HepG2 (cell line): ENCODE results near the gene LCN2. TPM values are rescaled to one million over a fixed set of nuclear protein-coding genes. Genes with fewer than 3 reads are reported as not detected.

Source experiments
- CHCHD3 ChIP-seq: sonication (generic); formaldehyde crosslinking; IDR thresholded peaks from 2 replicates; pipeline ENCODE4 v1.8.0; 2022; ENCODE audit warnings: mild to moderate bottlenecking, missing genetic modification reagents, moderate library complexity
- DBP ChIP-seq: sonication (generic); formaldehyde crosslinking; IDR thresholded peaks from 2 replicates; pipeline ENCODE4 v1.4.0; 2020; ENCODE audit warnings: missing genetic modification reagents; ENCODE audit errors: not compliant biosample characterization
- ETV5 ChIP-seq: IDR thresholded peaks from 2 replicates; pipeline ENCODE4 v1.6.1; 2018; ENCODE audit warnings: missing biosample characterization, missing genetic modification reagents, inconsistent platforms, borderline replicate concordance
- GTF2F1 ChIP-seq: fragments of 150-350 bp; IDR thresholded peaks from 2 replicates; pipeline ENCODE4 v1.6.1; 2014; ENCODE audit warnings: low read length
- KDM4B ChIP-seq: sonication (generic); formaldehyde crosslinking; IDR thresholded peaks from 2 replicates; pipeline ENCODE4 v1.4.0; 2020; ENCODE audit warnings: missing genetic modification reagents
- KDM5A ChIP-seq: fragments of 200-600 bp; sonication (generic); IDR thresholded peaks from 2 replicates; pipeline ENCODE4 v1.7.0; 2018; ENCODE audit warnings: antibody characterized with exemption, mild to moderate bottlenecking, low read length, borderline replicate concordance
- MBD4 ChIP-seq: IDR thresholded peaks from 2 replicates; pipeline ENCODE4 v1.6.1; 2012; ENCODE audit warnings: low read length, inconsistent platforms, borderline replicate concordance
- MEF2D ChIP-seq: sonication (generic); formaldehyde crosslinking; IDR thresholded peaks from 2 replicates; pipeline ENCODE4 v1.5.1; 2020; ENCODE audit warnings: mild to moderate bottlenecking, missing genetic modification reagents
- PAWR ChIP-seq: sonication (generic); formaldehyde crosslinking; IDR thresholded peaks from 2 replicates; pipeline ENCODE4 v1.4.0; 2020; ENCODE audit warnings: missing genetic modification reagents, mild to moderate bottlenecking, borderline replicate concordance
- PHF8 ChIP-seq: sonication (generic); formaldehyde crosslinking; IDR thresholded peaks from 2 replicates; pipeline ENCODE4 v1.5.0; 2020; ENCODE audit warnings: missing genetic modification reagents
- SPEN ChIP-seq: sonication (generic); formaldehyde crosslinking; IDR thresholded peaks from 2 replicates; pipeline ENCODE4 v1.5.1; 2020; ENCODE audit warnings: low read depth, mild to moderate bottlenecking, missing genetic modification reagents
- SRSF9 ChIP-seq: fragments of 200-400 bp; formaldehyde crosslinking; IDR thresholded peaks from 2 replicates; pipeline ENCODE4 v1.6.1; 2018; ENCODE audit warnings: borderline replicate concordance, mild to moderate bottlenecking, low read depth, low read length; ENCODE audit not compliant: insufficient read depth, poor library complexity, severe bottlenecking
- SRY ChIP-seq: sonication (generic); formaldehyde crosslinking; IDR thresholded peaks from 2 replicates; pipeline ENCODE4 v1.8.0; 2022; ENCODE audit warnings: mild to moderate bottlenecking, missing genetic modification reagents
- TOPORS ChIP-seq: sonication (generic); formaldehyde crosslinking; IDR thresholded peaks from 2 replicates; pipeline ENCODE4 v1.8.0; 2023; ENCODE audit warnings: mild to moderate bottlenecking, missing genetic modification reagents
- YEATS2 ChIP-seq: sonication (generic); formaldehyde crosslinking; IDR thresholded peaks from 2 replicates; pipeline ENCODE4 v1.4.0; 2020; ENCODE audit warnings: missing genetic modification reagents, borderline replicate concordance
- ZNF12 ChIP-seq: sonication (generic); formaldehyde crosslinking; IDR thresholded peaks from 2 replicates; pipeline ENCODE4 v1.5.0; 2020; ENCODE audit warnings: missing genetic modification reagents
- ZNF251 ChIP-seq: sonication (generic); formaldehyde crosslinking; IDR thresholded peaks from 2 replicates; pipeline ENCODE4 v1.9.0; 2021; ENCODE audit warnings: mild to moderate bottlenecking, missing genetic modification reagents
- ZNF556 ChIP-seq: sonication (generic); formaldehyde crosslinking; IDR thresholded peaks from 2 replicates; pipeline ENCODE4 v1.4.0; 2020; ENCODE audit warnings: mild to moderate bottlenecking, missing genetic modification reagents, borderline replicate concordance
- ZNF558 ChIP-seq: sonication (generic); formaldehyde crosslinking; IDR thresholded peaks from 2 replicates; pipeline ENCODE4 v1.9.0; 2022; ENCODE audit warnings: mild to moderate bottlenecking, missing genetic modification reagents, borderline replicate concordance
- ZNF580 ChIP-seq: IDR thresholded peaks from 2 replicates; pipeline ENCODE4 v1.6.1; 2016; ENCODE audit warnings: low read depth, borderline replicate concordance
- ZNF704 ChIP-seq: sonication (generic); formaldehyde crosslinking; IDR thresholded peaks from 2 replicates; pipeline ENCODE4 v1.8.1; 2023; ENCODE audit warnings: mild to moderate bottlenecking, inconsistent platforms, moderate library complexity, missing genetic modification reagents, borderline replicate concordance
- ZNF746 ChIP-seq: sonication (generic); formaldehyde crosslinking; IDR thresholded peaks from 2 replicates; pipeline ENCODE4 v1.8.0; 2022; ENCODE audit warnings: mild to moderate bottlenecking, missing genetic modification reagents
- ZNF780A ChIP-seq: sonication (generic); formaldehyde crosslinking; IDR thresholded peaks from 2 replicates; pipeline ENCODE4 v1.8.0; 2022; ENCODE audit warnings: mild to moderate bottlenecking, missing genetic modification reagents, moderate library complexity
- ZNF878 ChIP-seq: sonication (generic); formaldehyde crosslinking; IDR thresholded peaks from 2 replicates; pipeline ENCODE4 v1.8.1; 2023; ENCODE audit warnings: mild to moderate bottlenecking, missing genetic modification reagents, moderate library complexity
- polyA plus RNA-seq, 8 experiments: library from polyadenylated mRNA; depleted of rRNA in 3 of 8; stranded (reverse) in 7 of 8; unstranded in 1 of 8; fragments of >200 nt; fragmentation: Illumina TruSeq in 4 of 8; extraction: Trizol in 4 of 8; gene quantifications; 2 replicates each; pipeline versions ENCODE4 v1.2.1 to v1.2.3, GENCODE V29; 2011 to 2016; ENCODE audit warnings: low read depth in 4 of 8, missing spikeins in 1 of 8, mixed read lengths in 1 of 8; ENCODE audit not compliant: insufficient read depth in 1 of 8
- total RNA-seq, 5 experiments: library from RNA; depleted of rRNA; stranded (reverse); fragments of >200 nt; fragmentation: Illumina TruSeq; extraction: Trizol; gene quantifications; 2 replicates each; pipeline ENCODE4 v1.2.3, GENCODE V29; 2016; ENCODE audit warnings: low read depth in 1 of 5
- TF ChIP-seq, protein P1 (sequence below): sonication (generic); formaldehyde crosslinking; conservative IDR thresholded peaks from 2 replicates; pipeline ENCODE4 v1.5.0; 2020; ENCODE audit warnings: missing genetic modification reagents
- TF ChIP-seq, protein P2 (sequence below): sonication (generic); IDR thresholded peaks from 2 replicates; pipeline ENCODE4 v1.6.1; 2016; ENCODE audit warnings: low read depth, borderline replicate concordance

The LCN2 gene
- total and polyA plus RNA-seq, 2 of the 13 experiments (the other 11 are each of a cell fraction or from before 2014, with no cell fraction given) = 0.38 to 1.4 TPM

DNA sequence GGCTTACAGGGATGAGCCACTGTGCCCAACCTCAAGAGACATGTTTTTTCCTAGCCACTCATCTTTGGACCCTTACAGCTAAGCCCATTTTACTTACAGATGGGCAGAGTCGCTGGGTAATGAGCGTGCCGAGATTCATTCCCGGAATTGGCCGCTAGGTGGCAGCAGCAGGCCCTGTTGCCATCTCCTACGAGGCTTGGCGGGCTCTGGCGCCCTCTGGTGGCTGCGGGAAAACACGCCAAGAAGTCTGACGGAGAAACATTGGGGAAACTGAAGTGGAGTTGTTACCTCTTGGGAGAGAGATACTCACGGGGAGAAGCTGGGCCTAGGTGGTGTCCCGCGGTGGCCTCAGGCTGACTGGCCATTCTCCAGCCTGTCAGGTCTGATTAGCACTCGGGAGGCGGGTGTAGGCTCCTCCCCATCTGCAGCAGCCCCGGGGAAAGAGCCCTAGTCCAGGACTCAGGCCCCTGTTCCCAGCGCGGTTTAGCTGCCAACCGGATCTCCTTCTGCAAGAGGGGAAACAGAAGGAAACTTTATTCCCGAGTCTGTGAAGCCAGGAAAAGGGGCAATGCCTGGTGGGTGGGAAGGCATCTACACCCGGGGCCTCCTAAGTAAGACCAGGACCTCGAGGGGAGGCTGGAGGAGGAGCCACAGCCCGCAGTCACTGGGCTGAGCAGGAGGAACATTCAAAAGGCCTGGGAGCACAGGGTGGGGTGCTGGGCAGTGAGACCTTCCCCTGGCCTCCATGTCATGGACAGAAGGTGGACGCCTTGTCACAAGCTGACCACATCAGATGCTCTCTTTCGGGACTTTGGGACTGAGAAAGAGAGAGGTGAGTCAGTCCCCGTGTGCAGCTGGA lies 31.4 kb upstream of the LCN2 start (continued):
- no peak for TF ChIP-seq TOPORS (CRISPR knock-in tag)
- no peak; the same call in 1 of the 2 replicates for TF ChIP-seq MEF2D
- TF ChIP-seq DBP = no peak
- no peak for TF ChIP-seq ZNF780A
- peak; percentile 54; the same call in 1 of the 2 replicates for TF ChIP-seq YEATS2 (CRISPR knock-in tag)
- TF ChIP-seq ZNF704 (CRISPR knock-in tag) = no peak
- no peak for TF ChIP-seq PHF8 (CRISPR knock-in tag)
- no peak; the same call in 1 of the 2 replicates for TF ChIP-seq ZNF746 (CRISPR knock-in tag)
- TF ChIP-seq ZNF251 = no peak
- TF ChIP-seq ZNF12 (CRISPR knock-in tag) = no peak
- TF ChIP-seq KDM5A = no peak
- TF ChIP-seq GTF2F1 = peak; percentile 44; the same call in 1 of the 2 replicates
- TF ChIP-seq SRSF9 = no peak
- no peak for TF ChIP-seq CHCHD3 (CRISPR knock-in tag)
- no peak for TF ChIP-seq KDM4B (CRISPR knock-in tag)
- TF ChIP-seq ETV5 (CRISPR knock-in tag) = peak; percentile 37; the same call in 1 of the 2 replicates
- no peak for TF ChIP-seq SPEN
- peak; percentile 61; the same call in 1 of the 2 replicates for TF ChIP-seq SRY (CRISPR knock-in tag)
- no peak for TF ChIP-seq ZNF878 (CRISPR knock-in tag)
- TF ChIP-seq ZNF580 (CRISPR knock-in tag) = peak; percentile 73; the same call in 1 of the 2 replicates
- peak; percentile 92 for TF ChIP-seq ZNF556 (CRISPR knock-in tag)
- TF ChIP-seq, protein P1, sequence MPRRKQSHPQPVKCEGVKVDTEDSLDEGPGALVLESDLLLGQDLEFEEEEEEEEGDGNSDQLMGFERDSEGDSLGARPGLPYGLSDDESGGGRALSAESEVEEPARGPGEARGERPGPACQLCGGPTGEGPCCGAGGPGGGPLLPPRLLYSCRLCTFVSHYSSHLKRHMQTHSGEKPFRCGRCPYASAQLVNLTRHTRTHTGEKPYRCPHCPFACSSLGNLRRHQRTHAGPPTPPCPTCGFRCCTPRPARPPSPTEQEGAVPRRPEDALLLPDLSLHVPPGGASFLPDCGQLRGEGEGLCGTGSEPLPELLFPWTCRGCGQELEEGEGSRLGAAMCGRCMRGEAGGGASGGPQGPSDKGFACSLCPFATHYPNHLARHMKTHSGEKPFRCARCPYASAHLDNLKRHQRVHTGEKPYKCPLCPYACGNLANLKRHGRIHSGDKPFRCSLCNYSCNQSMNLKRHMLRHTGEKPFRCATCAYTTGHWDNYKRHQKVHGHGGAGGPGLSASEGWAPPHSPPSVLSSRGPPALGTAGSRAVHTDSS (CRISPR knock-in tag) = no peak
- no peak for TF ChIP-seq PAWR (CRISPR knock-in tag)
- TF ChIP-seq, protein P2, sequence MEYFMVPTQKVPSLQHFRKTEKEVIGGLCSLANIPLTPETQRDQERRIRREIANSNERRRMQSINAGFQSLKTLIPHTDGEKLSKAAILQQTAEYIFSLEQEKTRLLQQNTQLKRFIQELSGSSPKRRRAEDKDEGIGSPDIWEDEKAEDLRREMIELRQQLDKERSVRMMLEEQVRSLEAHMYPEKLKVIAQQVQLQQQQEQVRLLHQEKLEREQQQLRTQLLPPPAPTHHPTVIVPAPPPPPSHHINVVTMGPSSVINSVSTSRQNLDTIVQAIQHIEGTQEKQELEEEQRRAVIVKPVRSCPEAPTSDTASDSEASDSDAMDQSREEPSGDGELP = no peak; the same call in 1 of the 2 replicates
- no peak for TF ChIP-seq ZNF558 (CRISPR knock-in tag)
- TF ChIP-seq MBD4 = no peak
